Esophagus squamous epithelium (tissue), 4 donors: ENCODE data around the gene ANK3.

Source experiments
- CTCF ChIP-seq, 6 experiments: fragments of 450-650 bp in 4 of 6; fragments of 200-600 bp in 2 of 6; sonication (generic) in 2 of 6; IDR thresholded peaks; one replicate each; pipeline ENCODE4 v1.5.1; 2016 to 2019; ENCODE audit warnings: antibody characterized with exemption in 6 of 6, mild to moderate bottlenecking in 4 of 6, moderate library complexity in 4 of 6
- POLR2A ChIP-seq, 4 donors: fragments of 450-650 bp; IDR thresholded peaks; one replicate each; pipeline ENCODE4 v1.6.1; 2017; ENCODE audit warnings: antibody characterized with exemption in 4 of 4, mild to moderate bottlenecking in 4 of 4, moderate library complexity in 3 of 4

- TF ChIP-seq CTCF (IDR thresholded peaks at IDR 0.05) (no peak), POLR2A (IDR thresholded peaks at IDR 0.05) (no peak)
These were observed 76.7 kb downstream of the ANK3 start for GRCh38 chr10:60312818-60313588.
